Measurements from ENCODE around the gene ARHGAP31.
A peak's percentile ranks its signal among the peaks of the same experiment; 100 is the strongest.
"Not testable (repeated sequence)": the region's sequence is repeated elsewhere in the genome, so short reads cannot be mapped to it uniquely, and the experiment has no call there.

ARHGAP31 gene

GRCh38 chr3:119352034-119352609, 57.9 kb downstream of the ARHGAP31 start:
- no peak for DNase-seq

- peak; percentile 58 for DNase-seq
Observed at GRCh38 chr3:119352863-119353527, 58.8 kb downstream of the ARHGAP31 start.

- DNase-seq, result not testable (repeated sequence)
Observed at GRCh38 chr3:119355608-119356007, 61.4 kb downstream of the ARHGAP31 start.

GRCh38 chr3:119356646-119357045, 62.5 kb downstream of the ARHGAP31 start:
- no peak for DNase-seq

GRCh38 chr3:119357190-119357589, 63.0 kb downstream of the ARHGAP31 start:
- DNase-seq, result no peak

- DNase-seq, result no peak
Observed at GRCh38 chr3:119359476-119360326, 65.5 kb downstream of the ARHGAP31 start.

GRCh38 chr3:119360736-119361462, 66.7 kb downstream of the ARHGAP31 start:
- no peak for DNase-seq

- no peak for DNase-seq
Observed at GRCh38 chr3:119362010-119362409, 67.8 kb downstream of the ARHGAP31 start.

GRCh38 chr3:119362940-119363725, 69.0 kb downstream of the ARHGAP31 start:
- DNase-seq, result no peak

- DNase-seq, result no peak
Observed at GRCh38 chr3:119364401-119364800, 70.2 kb downstream of the ARHGAP31 start.

GRCh38 chr3:119365418-119365817, 71.2 kb downstream of the ARHGAP31 start:
- no peak for DNase-seq

GRCh38 chr3:119367000-119367399, 72.8 kb downstream of the ARHGAP31 start:
- DNase-seq, result no peak

- DNase-seq, result no peak
Observed at GRCh38 chr3:119368298-119368697, 74.1 kb downstream of the ARHGAP31 start.

- DNase-seq, result not testable (repeated sequence)
Observed at GRCh38 chr3:119371786-119372185, 77.6 kb downstream of the ARHGAP31 start.

- DNase-seq, result no peak
Observed at GRCh38 chr3:119375106-119375505, 80.9 kb downstream of the ARHGAP31 start.

GRCh38 chr3:119375510-119375909, 81.3 kb downstream of the ARHGAP31 start:
- DNase-seq, result no peak

GRCh38 chr3:119376758-119377157, 82.6 kb downstream of the ARHGAP31 start:
- DNase-seq, result no peak

GRCh38 chr3:119378259-119378803, 84.1 kb downstream of the ARHGAP31 start:
- no peak for DNase-seq

GRCh38 chr3:119380697-119381096, 86.5 kb downstream of the ARHGAP31 start:
- DNase-seq, result peak; percentile 4

- DNase-seq, result no peak
Observed at GRCh38 chr3:119382134-119382533, 88.0 kb downstream of the ARHGAP31 start.

GRCh38 chr3:119388577-119388976, 94.4 kb downstream of the ARHGAP31 start:
- DNase-seq, result no peak

- DNase-seq, result no peak
Observed at GRCh38 chr3:119395923-119396358, 101.8 kb downstream of the ARHGAP31 start.
